Heart left ventricle (tissue), 16 donors: ENCODE measurements around the gene SLX1B. TPM values are rescaled to one million over a fixed set of nuclear protein-coding genes. Genes with fewer than 3 reads are reported as not detected.
"Not testable (repeated sequence)": the region's sequence is repeated elsewhere in the genome, so short reads cannot be mapped to it uniquely, and the experiment has no call there.

Experiments used
- ATAC-seq, 4 donors: fragments of 200-7000 bp; cut with Tn5 transposase; one replicate each; pipeline ENCODE4 v1.9.1; 2020 to 2022; ENCODE audit warnings: moderate library complexity in 4 of 4, mild to moderate bottlenecking in 3 of 4, moderate number of reproducible peaks in 1 of 4
- DNase-seq, 5 donors: peaks; one replicate each; pipeline ENCODE4 v3.0.0-alpha.2; 2020
- H3K27ac ChIP-seq, 12 donors: fragments of 200-600 bp; sonication (generic) in 4 of 12; one replicate each; pipeline versions ENCODE4 v1.5.0 to v1.8.0; 2016 to 2022; ENCODE audit warnings: mild to moderate bottlenecking in 2 of 12
- H3K27me3 ChIP-seq, 9 donors: fragments of 200-600 bp; sonication (generic) in 2 of 9; one replicate each; pipeline versions ENCODE4 v1.5.1 to v1.8.0; 2016 to 2022; ENCODE audit warnings: mild to moderate bottlenecking in 3 of 9
- H3K36me3 ChIP-seq, 9 donors: fragments of 200-600 bp; sonication (generic) in 2 of 9; one replicate each; pipeline versions ENCODE4 v1.5.0 to v1.8.0; 2018 to 2022; ENCODE audit warnings: mild to moderate bottlenecking in 2 of 9
- H3K4me1 ChIP-seq, 12 donors: fragments of 200-600 bp; sonication (generic) in 4 of 12; one replicate each; pipeline versions ENCODE4 v1.5.0 to v1.8.0; 2016 to 2022; ENCODE audit warnings: mild to moderate bottlenecking in 3 of 12
- H3K4me3 ChIP-seq, 12 donors: fragments of 200-600 bp; sonication (generic) in 4 of 12; one replicate each; pipeline versions ENCODE4 v1.5.0 to v1.8.0; 2017 to 2022; ENCODE audit warnings: mild to moderate bottlenecking in 9 of 12, moderate library complexity in 4 of 12
- H3K9me3 ChIP-seq, 12 donors: fragments of 200-600 bp; sonication (generic) in 4 of 12; one replicate each; pipeline versions ENCODE4 v1.5.0 to v1.8.0; 2016 to 2022; ENCODE audit warnings: mild to moderate bottlenecking in 1 of 12
- WGBS, 4 donors: extraction: QIAGEN DNeasy Blood & Tissue Kit in 2 of 4; methylation state at CpG; one replicate each; pipeline versions ENCODE4 v1.1.5 to v1.1.7; 2013 to 2018; 5-methylcytosine and 5-hydroxymethylcytosine counted together
- intact Hi-C, 10 donors: fragments of 100-400 bp; cut with DNase I; formaldehyde crosslinking; loops; one replicate each; pipeline versions ENCODE4 v1.11.1 to v1.14.2; 2022
- polyA plus RNA-seq, 2 donors: library from polyadenylated mRNA; stranded (reverse); fragments of 200-250 nt; gene quantifications; one replicate each; pipeline ENCODE4 v1.2.3, GENCODE V29; 2013
- total RNA-seq, 9 donors: library from RNA; depleted of rRNA in 2 of 9; stranded (reverse); fragments of >200 nt in 2 of 9; fragmentation: NEBNext Ultra II Directional in 3 of 9; extraction: Animal tissue kit (Norgen Biotek cat#: 25700) in 3 of 9; gene quantifications; one replicate each; pipeline versions ENCODE4 v1.1.0 to v1.2.4, GENCODE V29; 2016 to 2023
- TF ChIP-seq, protein P1 (sequence below), 12 donors: fragments of 200-600 bp; sonication (generic) in 4 of 12; IDR thresholded peaks; one replicate each; pipeline versions ENCODE4 v1.5.0 to v1.8.0; 2018 to 2022; ENCODE audit warnings: antibody characterized with exemption in 12 of 12, mild to moderate bottlenecking in 5 of 12
- donor health status: ischemic (EF 13 %, LVEDD 7.1; RV severe dilation, severe dysfunction).
- donor health status: healthy with polysubstance abuse.
- donor health status: DM: no; HTN: yes; CAD: no.
- donor health status: DM: no; HTN: no; CAD: no.
- donor health status: ischemic (EF 25% LVEDD 6.9; RV normal size, moderate dysfunction).
- donor health status: ischemic (EF 25% LVEDD 5.7; RV mildly dilated, moderate dysfunction).
- donor health status: healthy.
- donor health status: DM: yes; HTN: yes; CAD: no.
- donor health status: ischemic (EF 35%, LVEDD 5.7; RV mildly dilated, moderate dysfunction).
- donor health status: nonischemic (EF 11% LVEDD 7.7; RV severe dilation, severe dysfunction).
- donor health status: DM: yes; HTN: yes; CAD: no.
- donor health status: PGD.
- donor health status: ischemic (EF 29% LVEDD 5.4; RV normal size, mild dysfunction).
- donor health status: nonischemic (EF 23%, LVEDD 6.1; RV moderate dilation, normal function).

SLX1B gene
- total and polyA plus RNA-seq, 11 donors, result 4.6 to 41.4 (median 14.4) TPM

DNA sequence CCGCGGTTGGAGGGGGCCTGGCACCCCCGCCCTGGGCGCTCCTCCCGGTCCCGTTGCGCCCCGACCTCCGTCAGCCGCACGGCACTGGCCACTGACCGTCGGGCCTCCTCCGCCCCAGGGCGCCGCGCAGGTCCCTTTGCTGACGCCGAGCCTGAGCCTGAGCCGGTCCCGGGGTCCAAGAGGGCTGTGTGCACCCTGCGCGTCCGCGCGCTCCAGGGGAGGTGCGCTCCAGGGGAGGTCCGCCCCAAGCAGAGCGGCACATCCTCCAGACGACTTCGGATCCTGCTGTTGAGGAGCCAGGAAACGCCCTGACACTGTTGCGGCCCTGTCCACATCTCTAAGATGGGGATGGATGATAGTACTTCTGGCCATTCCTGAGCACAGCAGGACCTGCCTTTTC, 12.6 kb downstream of the SLX1B start:
- H3K27me3 ChIP-seq, H3K27ac ChIP-seq, DNase-seq, H3K4me1 ChIP-seq, H3K4me3 ChIP-seq, H3K36me3 ChIP-seq, intact Hi-C loops, H3K9me3 ChIP-seq: not testable (repeated sequence)
- WGBS, 4 donors, result no CpG with 5 or more reads among the region's 33 CpGs
- peak in 3 of 4 donors; percentile 3 to 21 (median 5) for ATAC-seq

DNA sequence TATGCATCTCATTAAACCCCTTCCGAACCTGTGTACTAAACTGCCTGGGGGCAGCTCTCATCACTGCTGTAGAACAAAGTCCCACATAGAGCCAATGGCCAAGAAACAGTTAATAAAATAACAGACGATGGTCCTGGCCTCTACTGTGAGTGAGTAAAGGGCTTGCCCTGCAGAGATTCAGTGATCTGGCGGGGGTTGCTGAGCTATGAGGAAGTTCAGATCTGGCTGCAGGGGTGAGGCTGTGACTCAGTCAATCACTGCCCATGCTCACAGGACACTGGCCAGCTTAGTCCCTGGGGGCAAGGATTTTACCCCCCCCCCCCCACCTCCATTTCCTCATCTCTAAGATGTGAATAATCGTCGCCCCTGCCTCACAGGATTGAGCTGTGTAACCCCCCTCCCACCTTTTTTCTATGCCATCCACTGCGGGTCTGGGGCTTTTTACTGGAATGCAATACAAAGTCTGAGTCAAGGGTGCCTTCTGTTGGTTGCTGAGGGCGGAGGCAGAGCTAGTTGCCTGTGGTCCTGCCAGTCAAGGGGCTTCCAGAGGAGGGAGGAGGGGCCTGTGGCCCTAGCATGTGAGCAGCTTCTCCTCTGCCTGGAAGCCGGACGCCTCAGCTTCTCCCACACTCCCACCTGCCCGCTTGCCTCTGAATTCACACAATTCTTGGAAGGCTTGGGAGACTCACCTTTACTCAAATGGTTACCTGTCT, 13.5 kb downstream of the SLX1B start:
- H3K36me3 ChIP-seq, H3K9me3 ChIP-seq, DNase-seq, H3K27me3 ChIP-seq, H3K4me1 ChIP-seq, H3K4me3 ChIP-seq, intact Hi-C loops, H3K27ac ChIP-seq: not testable (repeated sequence)
- ATAC-seq, result peak in 3 of 4 donors; percentile 25 to 28 (median 25)
- 38% methylated on average over 2 of the region's 10 CpGs; no CpG with 5 or more reads in 3 of the 4 donors for WGBS, 4 donors

DNA sequence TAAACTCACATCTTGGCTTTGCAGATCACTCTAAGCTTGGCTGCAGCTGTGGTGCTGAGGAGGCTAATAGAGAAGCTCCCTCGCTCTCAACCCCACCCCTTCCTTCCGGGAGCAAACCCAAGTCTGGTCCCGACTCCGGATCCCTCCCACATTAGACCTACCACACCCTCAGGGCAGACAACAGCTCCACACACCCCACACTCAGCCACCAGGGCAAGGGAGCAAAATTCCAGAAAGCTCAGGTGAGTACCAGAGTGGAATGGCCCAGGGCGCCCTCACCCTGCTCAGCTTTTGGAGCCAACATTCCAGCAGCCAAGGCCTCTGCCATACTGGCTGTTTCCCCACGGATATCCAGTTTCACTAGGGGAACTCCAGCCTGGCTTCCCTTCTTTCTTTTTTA, 15.3 kb downstream of the SLX1B start:
- not testable (repeated sequence) for H3K9me3 ChIP-seq
- H3K27ac ChIP-seq, result peak overlapping the region in 9 of 12 donors; percentile 47 to 84 (median 70)
- DNase-seq, result peak; percentile 75 to 91 (median 82)

DNA sequence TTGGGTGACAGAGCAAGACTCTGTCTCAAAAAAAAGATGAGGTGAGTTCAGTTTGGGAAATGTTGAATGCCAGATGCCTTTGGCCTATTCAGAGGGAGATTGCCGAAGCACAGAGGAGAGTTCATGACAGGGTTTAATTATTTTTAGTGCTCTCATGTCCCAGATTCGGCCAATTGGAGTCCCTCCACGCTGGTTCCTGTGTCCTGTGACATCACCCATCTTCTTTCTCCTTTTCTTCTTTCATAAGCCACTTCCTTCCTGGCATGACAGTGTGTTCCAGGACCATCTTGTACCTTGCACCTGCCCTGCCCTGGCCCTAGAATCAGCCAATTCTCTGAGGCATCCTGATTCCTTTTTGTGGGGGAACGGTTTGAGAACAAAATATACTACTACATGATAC, 17.7 kb downstream of the SLX1B start:
- ATAC-seq, H3K36me3 ChIP-seq, H3K9me3 ChIP-seq, H3K4me1 ChIP-seq, H3K27ac ChIP-seq, intact Hi-C loops, DNase-seq, H3K4me3 ChIP-seq, H3K27me3 ChIP-seq: not testable (repeated sequence)
- WGBS, 4 donors, result no CpG with 5 or more reads among the region's 4 CpGs

More for the DNA sequence above, 15.3 kb downstream of the SLX1B start:
- H3K4me1 ChIP-seq, H3K36me3 ChIP-seq, H3K27me3 ChIP-seq, intact Hi-C loops: not testable (repeated sequence)
- H3K4me3 ChIP-seq, result peak overlapping the region in 7 of 12 donors; percentile 7 to 48 (median 27)
- ATAC-seq, result peak; percentile 81 to 94 (median 86)
- TF ChIP-seq, protein P1, sequence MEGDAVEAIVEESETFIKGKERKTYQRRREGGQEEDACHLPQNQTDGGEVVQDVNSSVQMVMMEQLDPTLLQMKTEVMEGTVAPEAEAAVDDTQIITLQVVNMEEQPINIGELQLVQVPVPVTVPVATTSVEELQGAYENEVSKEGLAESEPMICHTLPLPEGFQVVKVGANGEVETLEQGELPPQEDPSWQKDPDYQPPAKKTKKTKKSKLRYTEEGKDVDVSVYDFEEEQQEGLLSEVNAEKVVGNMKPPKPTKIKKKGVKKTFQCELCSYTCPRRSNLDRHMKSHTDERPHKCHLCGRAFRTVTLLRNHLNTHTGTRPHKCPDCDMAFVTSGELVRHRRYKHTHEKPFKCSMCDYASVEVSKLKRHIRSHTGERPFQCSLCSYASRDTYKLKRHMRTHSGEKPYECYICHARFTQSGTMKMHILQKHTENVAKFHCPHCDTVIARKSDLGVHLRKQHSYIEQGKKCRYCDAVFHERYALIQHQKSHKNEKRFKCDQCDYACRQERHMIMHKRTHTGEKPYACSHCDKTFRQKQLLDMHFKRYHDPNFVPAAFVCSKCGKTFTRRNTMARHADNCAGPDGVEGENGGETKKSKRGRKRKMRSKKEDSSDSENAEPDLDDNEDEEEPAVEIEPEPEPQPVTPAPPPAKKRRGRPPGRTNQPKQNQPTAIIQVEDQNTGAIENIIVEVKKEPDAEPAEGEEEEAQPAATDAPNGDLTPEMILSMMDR (IDR thresholded peaks at IDR 0.05), result peak in 1 of 12 donors; percentile 15
- whole genome bisulfite sequencing, 4 donors, result 14 to 59% (median 42%) methylated on average over 2 to 5 of the region's 6 CpGs

DNA sequence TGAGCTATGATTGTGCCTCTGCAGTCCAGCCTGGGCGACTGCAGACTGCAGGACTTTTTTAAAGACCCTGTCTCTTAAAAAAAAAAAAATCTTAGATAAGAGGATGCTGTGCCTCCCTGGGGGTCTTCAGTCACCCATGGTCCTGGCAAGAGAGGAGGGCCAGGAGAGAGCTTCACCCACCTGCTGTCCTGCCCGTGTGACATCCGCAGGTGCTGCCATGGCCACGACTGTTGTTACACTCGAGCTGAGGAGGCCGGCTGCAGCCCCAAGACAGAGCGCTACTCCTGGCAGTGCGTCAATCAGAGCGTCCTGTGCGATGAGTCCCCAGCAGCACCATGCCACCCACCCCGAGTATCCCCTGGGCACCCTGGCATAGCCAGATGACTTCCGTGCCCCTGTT, 27.9 kb downstream of the SLX1B start:
- ATAC-seq, H3K27me3 ChIP-seq, H3K36me3 ChIP-seq, intact Hi-C loops, H3K4me1 ChIP-seq, H3K4me3 ChIP-seq, H3K27ac ChIP-seq, H3K9me3 ChIP-seq: not testable (repeated sequence)
- DNase-seq, result peak in 3 of 5 donors; percentile 1 to 55 (median 16)
- WGBS, 4 donors, result 80 to 83% (median 82%) methylated on average over 5 to 7 of the region's 12 CpGs; no CpG with 5 or more reads in 1 of the 4 donors

DNA sequence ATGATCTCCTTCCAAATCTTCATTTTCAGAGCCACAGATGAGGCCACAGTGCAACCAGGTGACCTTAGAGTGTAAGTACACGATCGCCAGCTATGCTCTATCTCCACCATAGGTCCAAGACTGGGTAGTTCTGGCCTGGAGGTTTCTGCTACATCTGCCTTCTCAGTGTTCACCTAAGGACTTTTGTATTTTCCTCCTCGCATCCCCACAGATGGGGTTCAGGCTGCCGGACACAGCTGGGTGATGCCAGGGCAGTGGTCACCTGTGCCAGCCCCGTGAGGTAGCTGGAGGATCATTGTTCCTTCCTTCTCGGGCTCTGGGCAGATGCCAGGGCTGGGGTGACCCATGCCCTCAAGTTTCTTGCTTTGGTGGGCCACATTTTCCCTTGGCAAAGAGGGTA, 52.0 kb downstream of the SLX1B start, which contains the start of gene NPIPB12:
Gene NPIPB12, minus strand, starts transcription at position 101 of the 400 bp plus-strand sequence.
- not testable (repeated sequence) for ATAC-seq
- WGBS, 4 donors, result 93 to 98% methylated on average over 2 of the region's 6 CpGs; no CpG with 5 or more reads in 2 of the 4 donors

More for the DNA sequence above, 52.0 kb downstream of the SLX1B start, which contains the start of gene NPIPB12:
- H3K9me3 ChIP-seq, H3K27ac ChIP-seq, H3K4me3 ChIP-seq, intact Hi-C loops, H3K4me1 ChIP-seq, H3K27me3 ChIP-seq, DNase-seq, H3K36me3 ChIP-seq: not testable (repeated sequence)

Other genes starting within 250 kb of the SLX1B start
- gene NPIPB11, start 47.8 kb upstream of the SLX1B start, total RNA-seq, result 1 to 10 TPM in 1 of 9 donors, under 1 TPM in 8; 0.09 to 1.5 (median 0.42) TPM
- gene NPIPB11, start 47.8 kb upstream of the SLX1B start, polyA plus RNA-seq, result 1 to 10 TPM in 1 of 2 donors, under 1 TPM in 1; 0.40 to 1.4 TPM
- gene BOLA2, start 182 bp upstream of the SLX1B start, total RNA-seq, result 1 to 10 TPM; 2.2 to 6.4 (median 4.5) TPM
- 10 to 100 TPM; 15.2 to 16.3 TPM for gene BOLA2, start 182 bp upstream of the SLX1B start, polyA plus RNA-seq
- gene SULT1A4, start 5.4 kb downstream of the SLX1B start, total RNA-seq, result 10 to 100 TPM in 2 of 9 donors, 1 to 10 TPM in 7; 2.1 to 17.3 (median 6.5) TPM
- 10 to 100 TPM; 12.9 to 19.2 TPM for gene SULT1A4, start 5.4 kb downstream of the SLX1B start, polyA plus RNA-seq
- 10 to 100 TPM in 7 of 9 donors, 1 to 10 TPM in 2; 4.6 to 59.6 (median 14.1) TPM for gene NPIPB12, start 51.9 kb downstream of the SLX1B start, total RNA-seq
- gene NPIPB12, start 51.9 kb downstream of the SLX1B start, polyA plus RNA-seq, result 10 to 100 TPM in 1 of 2 donors, 1 to 10 TPM in 1; 9.0 to 41.9 TPM
- gene SPN, start 208.7 kb downstream of the SLX1B start, total RNA-seq, result 10 to 100 TPM in 1 of 9 donors, 1 to 10 TPM in 6, under 1 TPM in 2; 0.44 to 17.0 (median 1.3) TPM
- gene SPN, start 208.7 kb downstream of the SLX1B start, polyA plus RNA-seq, result 1 to 10 TPM in 1 of 2 donors, under 1 TPM in 1; 0.67 to 1.3 TPM
- 10 to 100 TPM; 14.0 to 36.5 (median 23.6) TPM for gene QPRT, start 224.6 kb downstream of the SLX1B start, total RNA-seq
- gene QPRT, start 224.6 kb downstream of the SLX1B start, polyA plus RNA-seq, result 10 to 100 TPM in 1 of 2 donors, 1 to 10 TPM in 1; 3.6 to 19.6 TPM